Measurements from ENCODE around the gene SPP1. TPM values are rescaled to one million over a fixed set of nuclear protein-coding genes. Genes with fewer than 3 reads are reported as not detected.
A peak's percentile ranks its signal among the peaks of the same experiment; 100 is the strongest.
"Not testable (repeated sequence)": the region's sequence is repeated elsewhere in the genome, so short reads cannot be mapped to it uniquely, and the experiment has no call there.

Gene SPP1
- polyA plus RNA-seq, 3 donors: 16.3 to 23.4 (median 17.1) TPM

DNA sequence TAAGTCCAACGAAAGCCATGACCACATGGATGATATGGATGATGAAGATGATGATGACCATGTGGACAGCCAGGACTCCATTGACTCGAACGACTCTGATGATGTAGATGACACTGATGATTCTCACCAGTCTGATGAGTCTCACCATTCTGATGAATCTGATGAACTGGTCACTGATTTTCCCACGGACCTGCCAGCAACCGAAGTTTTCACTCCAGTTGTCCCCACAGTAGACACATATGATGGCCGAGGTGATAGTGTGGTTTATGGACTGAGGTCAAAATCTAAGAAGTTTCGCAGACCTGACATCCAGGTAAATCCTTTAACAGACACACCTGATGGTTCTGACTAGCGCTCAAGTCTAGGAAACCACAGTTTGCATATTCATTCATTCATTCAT lies 6.0 kb downstream of the SPP1 start:
- WGBS, 3 donors: 87 to 95% (median 91%) methylated on average over 8 of the region's 8 CpGs

DNA sequence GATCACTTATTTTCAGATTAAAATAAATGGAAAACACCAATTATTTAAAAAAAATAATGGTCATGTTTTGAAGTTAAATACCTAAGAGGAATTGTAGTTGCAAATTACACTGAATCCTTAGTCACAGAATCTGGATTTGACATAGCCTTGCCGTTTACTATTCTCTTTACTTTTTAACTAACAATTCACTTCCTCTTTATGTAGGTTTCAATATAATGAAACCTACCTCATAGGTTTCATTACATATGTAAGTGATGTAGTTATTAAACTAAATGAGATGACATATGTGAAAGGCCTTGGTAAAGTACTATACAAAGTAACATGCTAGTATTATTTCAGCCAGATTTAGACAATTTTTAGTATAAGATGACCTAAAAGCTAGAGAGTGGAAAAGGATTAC lies 6.5 kb downstream of the SPP1 start:
- 64 to 69% (median 68%) methylated on average over 1 of the region's 1 CpG for WGBS, 3 donors
- no peak overlapping the region for H3K27ac ChIP-seq (ENCODE audit: low read depth, low read length)

More for the DNA sequence above, 6.0 kb downstream of the SPP1 start:
- H3K27ac ChIP-seq (ENCODE audit: low read depth, low read length): no peak overlapping the region

DNA sequence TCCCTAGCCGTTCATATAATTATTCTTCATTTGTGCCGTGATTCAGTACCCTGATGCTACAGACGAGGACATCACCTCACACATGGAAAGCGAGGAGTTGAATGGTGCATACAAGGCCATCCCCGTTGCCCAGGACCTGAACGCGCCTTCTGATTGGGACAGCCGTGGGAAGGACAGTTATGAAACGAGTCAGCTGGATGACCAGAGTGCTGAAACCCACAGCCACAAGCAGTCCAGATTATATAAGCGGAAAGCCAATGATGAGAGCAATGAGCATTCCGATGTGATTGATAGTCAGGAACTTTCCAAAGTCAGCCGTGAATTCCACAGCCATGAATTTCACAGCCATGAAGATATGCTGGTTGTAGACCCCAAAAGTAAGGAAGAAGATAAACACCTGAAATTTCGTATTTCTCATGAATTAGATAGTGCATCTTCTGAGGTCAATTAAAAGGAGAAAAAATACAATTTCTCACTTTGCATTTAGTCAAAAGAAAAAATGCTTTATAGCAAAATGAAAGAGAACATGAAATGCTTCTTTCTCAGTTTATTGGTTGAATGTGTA lies 7.0 kb downstream of the SPP1 start:
- H3K27ac ChIP-seq (ENCODE audit: low read depth, low read length): no peak overlapping the region
- WGBS, 3 donors: 85 to 89% (median 89%) methylated on average over 13 of the region's 13 CpGs

DNA sequence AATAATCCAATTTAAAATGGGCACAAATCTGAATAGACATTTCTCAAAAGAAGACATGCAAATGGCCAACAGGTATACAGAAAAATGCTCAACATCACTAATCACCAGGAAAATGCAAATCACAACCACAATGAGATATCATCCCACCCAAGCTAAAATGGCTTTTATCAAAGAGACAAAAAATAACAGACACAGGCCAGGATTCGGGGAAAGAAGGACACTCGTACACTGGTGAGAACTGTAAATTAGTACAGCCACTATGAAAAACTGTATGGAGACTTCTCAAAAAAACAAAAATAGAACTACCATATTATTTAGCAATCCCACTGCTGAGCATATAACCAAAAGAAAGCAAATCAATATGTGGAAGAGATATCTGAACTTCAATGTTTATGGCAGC lies 8.5 kb downstream of the SPP1 start:
- WGBS, 3 donors: 94 to 96% (median 95%) methylated on average over 2 of the region's 2 CpGs
- no peak overlapping the region for H3K27ac ChIP-seq (ENCODE audit: low read depth, low read length)

DNA sequence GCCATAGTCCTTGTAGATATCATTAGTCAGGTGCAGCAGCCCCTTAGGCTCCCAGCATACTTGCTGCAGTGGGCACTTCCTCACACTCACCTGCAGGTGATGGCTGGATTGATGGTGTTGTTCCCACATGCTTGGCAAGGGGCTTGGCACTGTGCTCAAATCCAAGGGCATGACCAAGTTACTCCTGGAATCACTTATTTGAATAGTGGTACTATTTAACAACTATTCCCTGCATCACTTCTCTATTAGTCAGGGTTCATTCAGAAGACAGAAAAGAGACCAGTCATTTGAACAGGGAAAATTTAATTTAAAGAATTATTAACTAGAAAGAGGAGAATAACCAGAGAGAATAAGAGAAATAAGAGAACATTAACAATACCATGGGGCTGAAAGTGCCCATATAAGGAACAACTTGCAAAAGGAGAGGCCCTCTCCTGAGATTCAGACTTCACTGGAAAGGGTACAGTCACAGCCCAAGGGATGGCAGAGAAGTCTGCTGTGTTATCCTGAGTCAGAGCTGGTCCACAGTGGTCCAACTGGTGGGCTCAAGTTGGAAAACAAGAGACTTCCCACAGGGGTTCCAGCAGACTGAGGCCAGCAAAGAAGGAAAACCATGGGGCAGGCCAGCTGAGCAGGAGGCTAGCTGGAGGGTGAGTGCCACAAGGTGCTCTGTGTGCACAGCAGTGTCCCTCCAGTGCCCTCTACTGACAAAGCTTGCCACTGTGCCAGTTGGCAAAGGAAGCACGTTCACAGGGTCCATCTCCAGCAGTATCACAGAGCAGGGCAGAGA lies 9.8 kb downstream of the SPP1 start:
- 0 to 12% (median 8%) methylated on average over 1 of the region's 1 CpG for WGBS, 3 donors
- H3K27ac ChIP-seq (ENCODE audit: low read depth, low read length): no peak overlapping the region

DNA sequence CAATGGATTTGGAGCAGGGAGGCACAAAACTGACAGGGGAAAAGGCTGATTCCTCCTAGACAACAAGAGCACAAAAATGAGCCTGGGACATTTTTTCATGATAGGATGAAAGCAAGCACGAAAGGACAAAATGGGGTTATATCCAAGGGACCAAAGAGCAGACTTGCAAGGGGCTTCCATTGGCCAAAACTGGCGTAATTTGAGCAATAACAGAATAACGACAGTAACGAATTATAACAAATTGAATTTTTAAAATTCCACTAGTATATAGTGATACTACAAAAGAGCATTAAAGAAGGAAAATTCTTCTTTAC lies 10.3 kb downstream of the SPP1 start:
- 64 to 71% (median 68%) methylated on average over 4 of the region's 4 CpGs for WGBS, 3 donors
- H3K27ac ChIP-seq (ENCODE audit: low read depth, low read length): no peak overlapping the region

DNA sequence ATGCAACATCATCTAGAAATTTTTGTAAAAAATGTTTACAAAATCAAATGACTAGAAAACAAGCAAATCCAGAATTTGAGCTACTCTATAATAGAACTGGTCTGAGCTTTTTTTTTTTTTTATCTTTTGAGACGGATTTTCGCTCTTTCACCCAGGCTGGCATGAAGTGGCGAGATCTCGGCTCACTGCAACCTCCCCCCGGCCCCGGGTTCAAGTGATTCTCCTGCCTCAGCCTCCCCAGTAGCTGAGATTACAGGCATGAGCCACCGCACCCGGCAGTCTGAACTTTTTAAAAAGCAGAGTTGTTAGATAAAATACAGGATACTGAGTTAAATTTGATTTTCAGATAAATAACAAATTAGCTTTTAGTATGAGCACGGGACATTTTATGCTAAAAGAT lies 11.0 kb downstream of the SPP1 start:
- H3K27ac ChIP-seq (ENCODE audit: low read depth, low read length): no peak overlapping the region
- WGBS, 3 donors: 83 to 93% (median 92%) methylated on average over 9 of the region's 9 CpGs

DNA sequence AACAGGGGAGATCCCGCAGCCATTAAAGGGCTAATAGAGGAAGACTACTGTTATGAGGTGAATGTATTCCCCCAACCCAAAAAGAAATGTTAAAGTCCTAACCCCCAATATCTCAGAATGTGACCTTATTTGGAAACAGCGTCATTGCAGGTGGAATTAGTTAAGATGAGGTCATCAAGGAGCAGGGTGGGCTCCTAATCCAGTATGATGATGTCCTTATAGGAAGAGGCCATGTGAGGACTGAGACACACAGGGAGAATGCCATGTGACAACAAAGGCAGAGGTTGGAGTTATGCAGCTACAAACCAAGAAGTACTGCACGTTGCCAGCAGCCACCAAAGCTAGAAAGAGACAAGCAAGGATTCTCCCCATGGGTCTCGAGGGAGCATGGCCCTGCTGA lies 14.3 kb downstream of the SPP1 start:
- WGBS, 3 donors: 85 to 90% (median 90%) methylated on average over 4 of the region's 4 CpGs

DNA sequence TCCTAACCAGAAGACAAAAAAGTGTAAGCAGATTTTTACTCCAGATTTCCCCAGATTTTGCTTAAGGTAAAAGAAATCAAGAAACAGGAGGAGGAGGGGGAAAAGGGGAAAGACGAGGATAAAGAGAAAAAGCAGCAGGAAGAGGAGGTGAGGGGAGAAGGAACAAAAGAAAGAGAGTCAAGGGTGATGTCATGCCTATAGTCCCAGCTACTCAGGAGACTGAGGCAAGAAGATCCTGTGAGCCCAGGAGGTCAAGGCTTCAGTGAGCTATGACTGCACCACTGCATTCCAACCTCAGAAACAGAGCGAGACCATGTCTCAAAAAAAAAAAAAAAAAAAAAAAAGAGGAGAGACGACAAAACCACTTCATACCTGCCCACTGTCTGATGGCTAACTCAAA lies 19.9 kb downstream of the SPP1 start:
- 79 to 90% (median 87%) methylated on average over 2 to 3 of the region's 3 CpGs for WGBS, 3 donors
- no peak overlapping the region for H3K27ac ChIP-seq (ENCODE audit: low read depth, low read length)

More for the DNA sequence above, 14.3 kb downstream of the SPP1 start:
- no peak overlapping the region for H3K27ac ChIP-seq (ENCODE audit: low read depth, low read length)

DNA sequence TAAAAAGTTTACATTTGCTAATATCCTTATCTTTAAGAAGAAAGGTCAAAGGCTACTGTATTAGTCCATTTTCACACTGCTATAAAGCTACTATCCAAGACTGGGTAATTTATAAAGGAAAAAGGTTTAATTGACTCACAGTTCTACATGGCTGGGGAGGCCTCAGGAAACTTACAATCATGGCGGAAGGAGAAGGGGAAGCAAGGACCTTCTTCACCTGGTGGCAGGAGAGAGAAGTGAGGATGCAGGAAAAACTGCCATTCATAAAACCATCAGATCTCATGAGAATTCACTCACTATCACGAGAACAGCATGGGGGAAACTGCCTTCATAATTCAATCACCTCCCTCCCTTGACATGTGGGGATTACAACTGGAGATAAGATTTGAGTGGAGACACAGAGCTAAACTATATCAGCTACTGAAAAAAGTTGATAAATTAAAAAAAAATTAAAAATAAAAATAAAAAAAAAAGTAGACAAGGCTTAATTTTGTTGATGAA lies 23.7 kb downstream of the SPP1 start:
- WGBS, 3 donors: 91 to 93% (median 92%) methylated on average over 2 of the region's 2 CpGs

DNA sequence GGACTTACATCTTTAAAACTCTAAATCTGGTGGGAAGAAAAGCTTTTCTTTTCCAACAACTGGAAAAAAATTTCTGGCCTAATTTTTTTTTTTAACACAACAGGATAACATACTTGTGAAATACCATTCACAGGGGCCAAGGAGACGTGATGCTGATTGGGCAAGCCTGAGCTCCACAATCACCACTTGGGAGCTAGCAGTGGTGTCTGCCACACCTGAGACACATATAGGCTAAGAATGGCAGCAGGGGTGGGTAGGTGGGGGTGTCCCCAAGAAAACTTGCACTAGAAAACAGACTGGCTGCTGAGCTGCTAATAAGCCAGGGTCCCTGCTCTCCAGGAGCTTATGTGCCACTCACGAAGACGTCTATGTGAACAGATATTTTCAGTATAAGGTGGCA lies 26.4 kb downstream of the SPP1 start:
- H3K27ac ChIP-seq (ENCODE audit: low read depth, low read length): no peak overlapping the region
- 61 to 82% (median 71%) methylated on average over 3 of the region's 3 CpGs for WGBS, 3 donors

More for the DNA sequence above, 23.7 kb downstream of the SPP1 start:
- not testable (repeated sequence) for H3K27ac ChIP-seq (ENCODE audit: low read depth, low read length)

DNA sequence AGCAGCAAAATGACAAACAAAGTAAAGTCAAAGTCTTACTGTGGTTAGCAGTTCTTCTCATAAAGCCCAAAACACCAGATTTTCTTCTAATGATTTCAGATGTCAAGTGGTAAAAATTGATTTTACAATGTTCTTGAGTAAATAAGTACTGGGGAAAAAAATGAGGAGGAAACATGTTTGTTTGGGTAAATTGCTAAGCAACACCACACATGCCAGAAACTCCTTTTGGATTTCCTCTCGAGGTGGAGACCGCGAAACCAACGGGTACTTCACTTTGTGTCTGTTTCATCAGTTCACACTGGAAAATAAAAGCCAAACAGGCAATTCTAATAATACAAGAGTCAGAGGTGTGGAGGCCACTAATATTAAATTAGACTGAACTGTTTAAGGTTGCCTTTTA lies 27.3 kb downstream of the SPP1 start:
- WGBS, 3 donors: 31 to 38% (median 37%) methylated on average over 4 of the region's 4 CpGs
- H3K27ac ChIP-seq (ENCODE audit: low read depth, low read length): no peak overlapping the region

DNA sequence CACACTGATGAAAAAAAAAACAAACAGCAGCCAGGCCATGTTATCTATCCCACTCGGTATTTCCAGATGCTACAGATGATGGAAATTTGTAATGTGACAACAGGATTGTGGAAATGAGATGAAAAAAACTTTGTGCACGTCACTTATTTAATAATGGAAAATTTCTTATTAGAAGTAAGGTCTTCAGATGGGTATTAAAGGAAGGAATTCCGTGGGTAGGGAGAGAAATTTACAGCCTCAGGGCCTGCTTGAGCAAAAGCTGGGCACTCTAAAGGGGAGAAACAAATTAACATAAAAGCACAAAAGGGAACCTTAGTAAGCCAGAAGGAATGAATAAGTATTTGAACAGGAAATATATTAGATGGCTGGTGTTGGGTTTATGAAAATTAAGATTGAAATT lies 27.7 kb downstream of the SPP1 start:
- H3K27ac ChIP-seq (ENCODE audit: low read depth, low read length): no peak overlapping the region
- WGBS, 3 donors: 56 to 68% (median 67%) methylated on average over 3 of the region's 3 CpGs

DNA sequence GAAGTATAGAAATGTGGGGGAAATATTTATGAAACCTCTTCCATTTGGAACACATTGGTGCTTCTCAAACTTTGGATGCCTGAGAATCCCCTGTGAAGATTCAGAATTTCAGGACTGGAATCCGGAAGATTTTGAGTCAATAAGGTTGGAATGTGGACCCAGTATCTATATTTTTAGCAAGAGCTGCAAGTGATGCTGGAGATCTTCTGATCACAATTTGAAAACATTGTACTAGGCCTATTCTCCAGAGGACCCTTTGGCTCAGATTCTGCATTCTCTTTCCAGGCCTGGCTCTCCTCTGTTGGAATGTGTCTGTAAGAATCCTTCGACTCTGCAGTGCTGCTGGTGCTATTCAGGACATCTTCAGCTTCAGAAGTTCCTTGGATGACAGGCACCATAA lies 29.6 kb downstream of the SPP1 start:
- no peak overlapping the region for H3K27ac ChIP-seq (ENCODE audit: low read depth, low read length)
- 47 to 88% (median 59%) methylated on average over 2 of the region's 2 CpGs for WGBS, 3 donors

DNA sequence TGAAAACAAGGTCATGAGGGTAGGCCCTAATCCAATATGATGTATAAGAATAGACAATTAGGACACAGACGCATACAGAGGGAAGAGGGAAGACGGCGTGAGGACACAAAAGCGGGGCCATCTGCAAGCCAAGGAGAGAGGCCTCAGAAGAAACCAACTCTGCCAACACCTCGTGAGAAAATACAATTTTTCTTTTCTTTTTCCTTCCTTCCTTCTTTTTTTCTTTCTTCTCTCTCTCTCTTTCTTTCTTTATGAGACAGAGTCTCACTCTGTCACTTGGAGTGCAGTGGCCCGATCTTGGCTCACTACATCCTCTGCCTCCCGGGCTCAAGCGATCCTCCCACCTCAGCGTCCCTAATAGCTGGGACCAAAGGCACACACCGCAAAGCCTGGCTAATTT lies 30.4 kb downstream of the SPP1 start:
- WGBS, 3 donors: 96 to 98% (median 97%) methylated on average over 10 of the region's 10 CpGs
- H3K27ac ChIP-seq (ENCODE audit: low read depth, low read length): no peak overlapping the region

DNA sequence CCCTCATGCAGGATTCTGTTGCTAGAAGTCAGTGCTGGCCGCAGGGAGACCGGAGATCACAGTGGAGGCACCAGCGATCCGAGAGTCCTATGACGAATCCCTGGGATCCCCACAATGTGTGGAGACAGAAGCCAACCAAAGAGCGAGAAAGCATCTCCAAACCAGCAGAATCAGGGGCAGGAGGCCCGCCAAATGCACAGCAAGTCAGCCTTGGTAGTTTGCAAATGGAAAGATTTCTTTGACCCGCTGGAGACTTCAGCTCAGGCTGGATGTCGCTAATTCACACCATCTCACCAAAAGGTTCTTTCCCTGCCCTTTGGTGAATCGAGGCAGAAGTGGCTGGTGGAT lies 31.4 kb downstream of the SPP1 start:
- WGBS, 3 donors: 64 to 67% (median 65%) methylated on average over 10 of the region's 10 CpGs
- H3K27ac ChIP-seq (ENCODE audit: low read depth, low read length): no peak overlapping the region

DNA sequence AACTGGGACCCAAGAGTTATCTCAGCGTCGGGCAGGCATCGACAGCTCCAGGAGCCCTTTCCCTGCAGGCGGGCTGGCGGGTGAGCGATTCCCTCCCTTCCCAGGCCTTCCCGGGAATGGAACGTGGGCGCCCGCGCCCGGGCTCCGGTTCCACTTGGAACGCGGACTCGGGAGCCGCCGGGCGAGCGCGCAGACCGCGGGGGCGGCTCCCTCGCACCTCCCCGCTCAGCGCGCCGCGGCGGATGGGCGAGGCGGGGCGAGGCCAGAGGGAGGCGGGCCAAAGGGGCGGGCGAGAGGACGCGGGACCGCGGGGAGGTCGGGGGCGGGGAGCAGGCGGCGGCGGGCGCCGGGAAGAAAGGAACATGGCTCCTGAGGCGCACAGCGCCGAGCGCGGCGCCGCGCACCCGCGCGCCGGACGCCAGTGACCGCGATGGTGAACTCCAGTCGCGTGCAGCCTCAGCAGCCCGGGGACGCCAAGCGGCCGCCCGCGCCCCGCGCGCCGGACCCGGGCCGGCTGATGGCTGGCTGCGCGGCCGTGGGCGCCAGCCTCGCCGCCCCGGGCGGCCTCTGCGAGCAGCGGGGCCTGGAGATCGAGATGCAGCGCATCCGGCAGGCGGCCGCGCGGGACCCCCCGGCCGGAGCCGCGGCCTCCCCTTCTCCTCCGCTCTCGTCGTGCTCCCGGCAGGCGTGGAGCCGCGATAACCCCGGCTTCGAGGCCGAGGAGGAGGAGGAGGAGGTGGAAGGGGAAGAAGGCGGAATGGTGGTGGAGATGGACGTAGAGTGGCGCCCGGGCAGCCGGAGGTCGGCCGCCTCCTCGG lies 32.0 kb downstream of the SPP1 start, which contains the start of gene PKD2:
PKD2 (plus strand) TSS at position 332 of the 818 bp plus-strand sequence; CDS start at position 431, 99 bp downstream.
- peak within 1 kb of the TSS; percentile 19 for H3K27ac ChIP-seq (ENCODE audit: low read depth, low read length)
- WGBS, 3 donors: 0 to 1% (median 1%) methylated on average over 35 to 115 of the region's 116 CpGs

DNA sequence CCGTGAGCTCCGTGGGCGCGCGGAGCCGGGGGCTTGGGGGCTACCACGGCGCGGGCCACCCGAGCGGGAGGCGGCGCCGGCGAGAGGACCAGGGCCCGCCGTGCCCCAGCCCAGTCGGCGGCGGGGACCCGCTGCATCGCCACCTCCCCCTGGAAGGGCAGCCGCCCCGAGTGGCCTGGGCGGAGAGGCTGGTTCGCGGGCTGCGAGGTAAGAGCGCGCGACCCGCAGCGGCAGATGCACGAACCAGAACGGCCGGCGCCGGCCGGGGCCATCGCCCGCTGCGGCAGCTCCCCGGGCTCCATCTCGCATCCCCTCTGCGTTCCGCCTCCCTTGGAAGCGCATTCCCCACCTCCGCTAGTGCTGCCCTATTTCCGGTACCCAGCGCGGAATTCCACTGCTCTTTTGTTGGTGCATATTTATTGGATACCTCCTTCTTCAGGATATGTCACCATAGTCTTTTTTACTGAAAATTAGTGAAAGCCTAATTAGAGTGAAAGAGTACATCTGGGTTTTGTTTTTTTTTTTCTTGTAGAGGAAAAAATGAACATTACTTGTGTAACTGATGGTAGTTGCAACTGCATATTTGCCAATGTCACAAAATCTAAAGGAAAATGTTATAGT lies 32.7 kb downstream of the SPP1 start:
- H3K27ac ChIP-seq (ENCODE audit: low read depth, low read length): peak overlapping the region; percentile 19
- 0 to 1% (median 0%) methylated on average over 39 to 51 of the region's 51 CpGs for WGBS, 3 donors

DNA sequence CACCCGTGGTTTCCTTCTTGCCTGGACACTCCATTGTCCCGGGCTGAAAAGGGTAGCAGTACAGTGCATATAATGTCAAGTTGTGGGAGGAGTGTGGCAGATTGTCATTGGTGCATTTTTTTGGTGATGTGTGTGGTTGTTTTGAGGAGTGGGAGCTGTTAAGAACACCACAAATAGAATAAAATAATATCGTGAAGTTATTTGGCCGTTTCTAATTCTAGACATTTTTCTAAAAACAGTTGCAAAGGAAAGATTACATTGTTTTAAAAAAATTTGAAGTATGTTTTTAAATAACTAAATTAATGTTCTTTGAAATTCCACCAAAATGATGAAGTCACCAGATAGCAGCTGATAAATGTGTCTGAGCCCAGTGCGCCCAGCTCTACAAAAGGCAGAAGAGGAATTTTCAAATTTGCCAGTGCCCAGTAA lies 33.2 kb downstream of the SPP1 start:
- H3K27ac ChIP-seq (ENCODE audit: low read depth, low read length): no peak overlapping the region
- 11 to 22% (median 15%) methylated on average over 5 of the region's 5 CpGs for WGBS, 3 donors
